ENCODE measurements around the gene MAPT.

DNA sequence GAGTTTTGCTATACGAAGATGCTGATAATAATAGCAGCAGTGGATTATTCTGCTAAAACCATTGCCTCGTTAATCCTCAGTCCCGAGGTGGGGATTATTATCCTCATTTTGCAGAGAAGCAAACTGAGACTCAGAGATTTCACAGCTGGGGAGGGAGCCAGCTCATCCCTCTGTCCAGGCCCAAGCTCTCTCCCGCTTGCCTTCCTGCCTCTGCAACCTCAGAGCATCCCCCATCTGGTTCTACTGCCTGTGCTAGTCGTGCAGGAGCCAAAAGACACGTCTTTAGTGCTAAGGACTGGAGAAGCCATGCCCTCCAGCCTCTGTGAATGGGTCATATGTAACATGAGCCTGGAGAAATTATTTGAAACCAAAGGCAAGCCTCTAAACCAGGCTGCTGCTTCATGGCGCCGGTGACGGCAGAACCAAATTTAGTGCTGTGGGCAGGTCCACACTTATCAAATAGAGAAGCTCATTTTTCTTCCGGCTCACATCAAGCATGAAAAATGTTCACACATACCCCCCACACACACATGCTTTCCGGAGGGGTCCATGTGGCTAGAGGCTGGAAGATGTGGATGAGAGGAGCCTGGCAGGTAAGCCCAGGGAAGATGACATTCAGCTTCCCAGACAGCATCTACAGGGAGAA, 13.5 kb downstream of the MAPT start:
- TF ChIP-seq, protein P1, sequence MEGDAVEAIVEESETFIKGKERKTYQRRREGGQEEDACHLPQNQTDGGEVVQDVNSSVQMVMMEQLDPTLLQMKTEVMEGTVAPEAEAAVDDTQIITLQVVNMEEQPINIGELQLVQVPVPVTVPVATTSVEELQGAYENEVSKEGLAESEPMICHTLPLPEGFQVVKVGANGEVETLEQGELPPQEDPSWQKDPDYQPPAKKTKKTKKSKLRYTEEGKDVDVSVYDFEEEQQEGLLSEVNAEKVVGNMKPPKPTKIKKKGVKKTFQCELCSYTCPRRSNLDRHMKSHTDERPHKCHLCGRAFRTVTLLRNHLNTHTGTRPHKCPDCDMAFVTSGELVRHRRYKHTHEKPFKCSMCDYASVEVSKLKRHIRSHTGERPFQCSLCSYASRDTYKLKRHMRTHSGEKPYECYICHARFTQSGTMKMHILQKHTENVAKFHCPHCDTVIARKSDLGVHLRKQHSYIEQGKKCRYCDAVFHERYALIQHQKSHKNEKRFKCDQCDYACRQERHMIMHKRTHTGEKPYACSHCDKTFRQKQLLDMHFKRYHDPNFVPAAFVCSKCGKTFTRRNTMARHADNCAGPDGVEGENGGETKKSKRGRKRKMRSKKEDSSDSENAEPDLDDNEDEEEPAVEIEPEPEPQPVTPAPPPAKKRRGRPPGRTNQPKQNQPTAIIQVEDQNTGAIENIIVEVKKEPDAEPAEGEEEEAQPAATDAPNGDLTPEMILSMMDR (IDR thresholded peaks at IDR 0.05; ENCODE audit: insufficient read depth, low read depth, low read length): no peak
- TF ChIP-seq EZH2 (IDR thresholded peaks at IDR 0.05; ENCODE audit: insufficient read depth, low read length): no peak

All from astrocyte (in vitro differentiated cells and primary cell).